Activated CD4-positive, alpha-beta T cell treated with anti-CD3 and anti-CD28 coated beads, Interleukin-2, amount 50 U/mL, for 24 hours (primary cell): Measurements from ENCODE around the gene B3GAT3.
"Not testable (repeated sequence)": the region's sequence is repeated elsewhere in the genome, so short reads cannot be mapped to it uniquely, and the experiment has no call there.

Experiments used
- DNase-seq, 2 donors: peaks; one replicate each; pipeline ENCODE4 v3.0.0-alpha.2; 2020; ENCODE audit warnings: low read depth in 1 of 2, low spot score in 1 of 2

The B3GAT3 gene

GRCh38 chr11:62580959-62581715 lies 40.6 kb downstream of the B3GAT3 start:
- DNase-seq, result no peak

- no peak for DNase-seq
Measured at GRCh38 chr11:62579252-62579651, 42.5 kb downstream of the B3GAT3 start.

- no peak for DNase-seq
Measured at GRCh38 chr11:62578541-62578940, 43.2 kb downstream of the B3GAT3 start.

GRCh38 chr11:62577046-62577714 lies 44.6 kb downstream of the B3GAT3 start:
- no peak for DNase-seq

GRCh38 chr11:62575837-62576236 lies 45.9 kb downstream of the B3GAT3 start:
- no peak for DNase-seq

GRCh38 chr11:62575156-62575555 lies 46.6 kb downstream of the B3GAT3 start:
- DNase-seq, result no peak

- DNase-seq, result no peak
Measured at GRCh38 chr11:62574363-62575071, 47.3 kb downstream of the B3GAT3 start.

- DNase-seq, result peak; percentile 87 to 98
Measured at GRCh38 chr11:62573592-62574362, 48.0 kb downstream of the B3GAT3 start, which contains the start of gene EEF1G. Gene EEF1G, minus strand, starts transcription at chr11:62573891. Its CDS starts 49 bp downstream, at chr11:62573842.

GRCh38 chr11:62573006-62573591 lies 48.7 kb downstream of the B3GAT3 start:
- DNase-seq, result no peak

- DNase-seq, result no peak
Measured at GRCh38 chr11:62572431-62572830, 49.4 kb downstream of the B3GAT3 start.

- not testable (repeated sequence) for DNase-seq
Measured at GRCh38 chr11:62571493-62571892, 50.3 kb downstream of the B3GAT3 start.

GRCh38 chr11:62570903-62571302 lies 50.9 kb downstream of the B3GAT3 start:
- DNase-seq, result not testable (repeated sequence)

- no peak for DNase-seq
Measured at GRCh38 chr11:62569611-62570010, 52.2 kb downstream of the B3GAT3 start.

GRCh38 chr11:62567018-62567633 lies 54.7 kb downstream of the B3GAT3 start:
- no peak for DNase-seq

- DNase-seq, result no peak
Measured at GRCh38 chr11:62566247-62566646, 55.5 kb downstream of the B3GAT3 start.
